ENCODE results near the gene ATRNL1.

The ATRNL1 gene

GRCh38 chr10:115657161-115657860 is 564.1 kb downstream of the ATRNL1 start:
- no peak for TF ChIP-seq CTCF (IDR thresholded peaks at IDR 0.05; ENCODE audit: poor library complexity, severe bottlenecking)
- DNase-seq (ENCODE audit: low spot score), result no peak
- no peaks in the 10 kb centered on the region for H3K9me3 ChIP-seq (ENCODE audit: severe bottlenecking)
- H3K27ac ChIP-seq (ENCODE audit: poor library complexity, severe bottlenecking), result no peak overlapping the region
- H3K27me3 ChIP-seq (ENCODE audit: insufficient read depth, poor library complexity, severe bottlenecking), result no peaks in the 10 kb centered on the region
- H3K4me3 ChIP-seq (ENCODE audit: severe bottlenecking), result no peak overlapping the region
- H3K4me1 ChIP-seq (ENCODE audit: insufficient read depth, poor library complexity, severe bottlenecking), result no peaks in the 10 kb centered on the region
- H3K36me3 ChIP-seq (ENCODE audit: low read depth), result no peaks in the 10 kb centered on the region
- no peak for ATAC-seq (ENCODE audit: low read depth)

- Histone ChIP-seq H3K36me3 (ENCODE audit: low read depth) (no peaks in the 10 kb centered on the region), H3K27ac (ENCODE audit: poor library complexity, severe bottlenecking) (no peak overlapping the region), H3K27me3 (ENCODE audit: insufficient read depth, poor library complexity, severe bottlenecking) (no peaks in the 10 kb centered on the region), H3K4me3 (ENCODE audit: severe bottlenecking) (no peak overlapping the region), H3K9me3 (ENCODE audit: severe bottlenecking) (no peaks in the 10 kb centered on the region), H3K4me1 (ENCODE audit: insufficient read depth, poor library complexity, severe bottlenecking) (no peaks in the 10 kb centered on the region)
- TF ChIP-seq CTCF (IDR thresholded peaks at IDR 0.05; ENCODE audit: poor library complexity, severe bottlenecking), result no peak
- peak; percentile 27; the same call in 2 of the 3 replicates for ATAC-seq (ENCODE audit: low read depth)
- DNase-seq (ENCODE audit: low spot score), result no peak
Observed at GRCh38 chr10:115659616-115660015, 566.5 kb downstream of the ATRNL1 start.

GRCh38 chr10:115660391-115660790 is 567.2 kb downstream of the ATRNL1 start:
- no peak for TF ChIP-seq CTCF (IDR thresholded peaks at IDR 0.05; ENCODE audit: poor library complexity, severe bottlenecking)
- Histone ChIP-seq H3K4me3 (ENCODE audit: severe bottlenecking) (no peak overlapping the region), H3K9me3 (ENCODE audit: severe bottlenecking) (no peaks in the 10 kb centered on the region), H3K36me3 (ENCODE audit: low read depth) (no peaks in the 10 kb centered on the region), H3K4me1 (ENCODE audit: insufficient read depth, poor library complexity, severe bottlenecking) (no peaks in the 10 kb centered on the region), H3K27ac (ENCODE audit: poor library complexity, severe bottlenecking) (no peak overlapping the region), H3K27me3 (ENCODE audit: insufficient read depth, poor library complexity, severe bottlenecking) (no peaks in the 10 kb centered on the region)
- ATAC-seq (ENCODE audit: low read depth) (no peak), DNase-seq (ENCODE audit: low spot score) (no peak)

GRCh38 chr10:115662422-115662821 is 569.3 kb downstream of the ATRNL1 start:
- H3K9me3 ChIP-seq (ENCODE audit: severe bottlenecking), result no peaks in the 10 kb centered on the region
- no peak overlapping the region for H3K4me3 ChIP-seq (ENCODE audit: severe bottlenecking)
- TF ChIP-seq CTCF (IDR thresholded peaks at IDR 0.05; ENCODE audit: poor library complexity, severe bottlenecking), result no peak
- no peak for DNase-seq (ENCODE audit: low spot score)
- H3K4me1 ChIP-seq (ENCODE audit: insufficient read depth, poor library complexity, severe bottlenecking), result no peaks in the 10 kb centered on the region
- no peaks in the 10 kb centered on the region for H3K27me3 ChIP-seq (ENCODE audit: insufficient read depth, poor library complexity, severe bottlenecking)
- no peak overlapping the region for H3K27ac ChIP-seq (ENCODE audit: poor library complexity, severe bottlenecking)
- no peaks in the 10 kb centered on the region for H3K36me3 ChIP-seq (ENCODE audit: low read depth)
- no peak for ATAC-seq (ENCODE audit: low read depth)

- Histone ChIP-seq H3K27ac (ENCODE audit: poor library complexity, severe bottlenecking) (no peak overlapping the region), H3K9me3 (ENCODE audit: severe bottlenecking) (no peaks in the 10 kb centered on the region), H3K27me3 (ENCODE audit: insufficient read depth, poor library complexity, severe bottlenecking) (no peaks in the 10 kb centered on the region), H3K4me1 (ENCODE audit: insufficient read depth, poor library complexity, severe bottlenecking) (no peaks in the 10 kb centered on the region), H3K4me3 (ENCODE audit: severe bottlenecking) (no peak overlapping the region), H3K36me3 (ENCODE audit: low read depth) (no peaks in the 10 kb centered on the region)
- TF ChIP-seq CTCF (IDR thresholded peaks at IDR 0.05; ENCODE audit: poor library complexity, severe bottlenecking), result no peak
- DNase-seq (ENCODE audit: low spot score) (no peak), ATAC-seq (ENCODE audit: low read depth) (0 out of 3 replicates have a peak, but pooled peaks have one; percentile 29)
Observed at GRCh38 chr10:115665549-115665948, 572.4 kb downstream of the ATRNL1 start.

All from RWPE2 (cell line).